AG20443 (cell line): ENCODE measurements around the gene DCDC2B.
"Not testable (repeated sequence)": the region's sequence is repeated elsewhere in the genome, so short reads cannot be mapped to it uniquely, and the experiment has no call there.

ENCODE experiments used
- DNase-seq: peaks from one replicate; pipeline ENCODE4 v3.0.0; 2012; ENCODE audit warnings: low spot score, mixed read lengths

DCDC2B gene

DNA sequence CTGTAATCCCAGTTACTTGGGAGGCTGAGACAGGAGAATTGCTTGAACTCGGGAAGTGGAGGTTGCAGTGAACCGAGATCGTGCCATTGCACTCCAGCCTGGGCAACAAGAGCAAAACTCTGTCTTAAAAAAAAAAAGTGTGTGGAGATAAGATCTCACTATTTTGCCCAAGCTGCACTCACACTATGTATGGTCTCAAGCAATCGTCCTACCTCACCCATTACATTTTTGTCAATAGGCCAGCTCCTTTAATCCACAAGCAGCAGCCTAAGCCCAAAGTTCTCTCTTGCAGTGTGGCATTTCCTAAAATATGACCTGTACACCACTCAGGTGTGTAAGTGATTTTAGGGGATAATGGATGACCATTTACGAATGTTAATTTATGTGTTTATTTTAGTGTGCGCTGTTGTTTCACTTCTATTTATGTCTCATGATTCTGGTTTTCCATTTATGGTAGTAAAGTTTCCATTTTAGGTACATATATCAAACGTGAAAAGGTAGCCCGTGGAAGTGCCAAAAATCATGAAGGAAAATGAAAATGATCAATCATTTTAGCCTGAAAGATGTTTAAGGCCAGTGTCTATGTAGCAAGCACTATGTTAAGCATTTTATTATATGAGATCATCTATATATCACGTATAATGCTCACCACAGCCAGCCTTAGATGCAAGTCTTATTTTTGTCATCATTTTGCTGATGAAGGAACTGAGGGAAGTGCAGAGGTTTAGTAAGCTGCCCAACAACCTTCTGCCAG is 47.8 kb downstream of the DCDC2B start:
- DNase-seq = no peak

- DNase-seq = no peak
These were observed 48.3 kb downstream of the DCDC2B start for GRCh38 chr1:32257227-32257508.

DNA sequence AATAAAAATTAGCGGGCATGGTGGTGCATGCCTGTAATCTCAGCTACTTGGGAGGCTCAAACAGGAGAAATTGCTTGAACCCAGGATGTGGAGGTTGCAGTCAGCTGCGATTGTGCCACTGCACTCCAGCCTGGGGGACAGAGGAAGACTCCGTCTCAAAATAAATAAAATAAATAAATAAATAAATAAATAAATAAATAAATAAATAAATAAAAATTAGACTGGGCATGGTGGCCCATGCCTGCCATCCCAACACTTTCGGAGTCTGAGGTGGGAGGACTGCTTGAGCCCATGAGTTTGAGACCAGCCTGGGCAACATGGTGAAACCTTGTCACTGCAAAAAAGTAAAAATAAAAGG is 54.3 kb downstream of the DCDC2B start:
- DNase-seq = not testable (repeated sequence)

GRCh38 chr1:32263744-32264143 is 54.9 kb downstream of the DCDC2B start:
- no peak for DNase-seq
